GM18907 (cell line): ENCODE measurements around the gene EMP1.

Experiments used
- ATAC-seq: cut with Tn5 transposase; IDR thresholded peaks from one replicate; pipeline ENCODE4 v1.9.1; 2021; ENCODE audit warnings: mild to moderate bottlenecking, moderate library complexity; ENCODE audit not compliant: unreplicated experiment

Gene EMP1

GRCh38 chr12:13196130-13196921 lies at the start of gene EMP1:
TSS of gene EMP1 (plus strand) at chr12:13196726. CDS start at chr12:13211511, 14,785 bp downstream.
- ATAC-seq = peak; percentile 89

GRCh38 chr12:13147688-13148484 lies 48.6 kb upstream of the EMP1 start:
- ATAC-seq = no peak

GRCh38 chr12:13148485-13148847 lies 48.1 kb upstream of the EMP1 start:
- no peak for ATAC-seq

- no peak for ATAC-seq
Measured at GRCh38 chr12:13149411-13149810, 47.1 kb upstream of the EMP1 start.

GRCh38 chr12:13152281-13152680 lies 44.2 kb upstream of the EMP1 start:
- ATAC-seq = no peak

GRCh38 chr12:13152756-13153155 lies 43.8 kb upstream of the EMP1 start:
- no peak for ATAC-seq

GRCh38 chr12:13153180-13153579 lies 43.3 kb upstream of the EMP1 start:
- no peak for ATAC-seq

GRCh38 chr12:13154027-13154538 lies 42.4 kb upstream of the EMP1 start:
- ATAC-seq = no peak

- no peak for ATAC-seq
Measured at GRCh38 chr12:13154831-13155230, 41.7 kb upstream of the EMP1 start.

- ATAC-seq = no peak
Measured at GRCh38 chr12:13156277-13156676, 40.2 kb upstream of the EMP1 start.

- ATAC-seq = no peak
Measured at GRCh38 chr12:13161172-13161571, 35.4 kb upstream of the EMP1 start.

- ATAC-seq = no peak
Measured at GRCh38 chr12:13162904-13163303, 33.6 kb upstream of the EMP1 start.

GRCh38 chr12:13163868-13164635 lies 32.5 kb upstream of the EMP1 start:
- no peak for ATAC-seq

GRCh38 chr12:13164921-13165616 lies 31.5 kb upstream of the EMP1 start:
- ATAC-seq = peak; percentile 18

- peak; percentile 89 for ATAC-seq
Measured at GRCh38 chr12:13165617-13166041, 30.9 kb upstream of the EMP1 start.

- ATAC-seq = no peak
Measured at GRCh38 chr12:13167226-13167625, 29.3 kb upstream of the EMP1 start.

GRCh38 chr12:13167906-13168305 lies 28.6 kb upstream of the EMP1 start:
- ATAC-seq = no peak

- no peak for ATAC-seq
Measured at GRCh38 chr12:13169272-13169671, 27.3 kb upstream of the EMP1 start.

- no peak for ATAC-seq
Measured at GRCh38 chr12:13170892-13171490, 25.5 kb upstream of the EMP1 start.
